Measurements from ENCODE around the gene CIDEA.
A peak's percentile ranks its signal among the peaks of the same experiment; 100 is the strongest.

CIDEA gene

GRCh38 chr18:12251311-12251710, 2.9 kb upstream of the CIDEA start:
- Mint-ChIP-seq H3K9me3 (no peaks in the 10 kb centered on the region), H3K4me3 (no peak overlapping the region), H3K27me3 (peaks cover 56% of the 10 kb centered on the region), H3K27ac (no peak overlapping the region), H3K4me1 (no peaks in the 10 kb centered on the region), H3K36me3 (ENCODE audit: low read depth) (no peaks in the 10 kb centered on the region)
- ATAC-seq (no peak), DNase-seq (no peak)

GRCh38 chr18:12252061-12252460, 2.1 kb upstream of the CIDEA start:
- no peaks in the 10 kb centered on the region for H3K4me1 Mint-ChIP-seq
- H3K9me3 Mint-ChIP-seq = no peaks in the 10 kb centered on the region
- H3K27me3 Mint-ChIP-seq = peaks cover 56% of the 10 kb centered on the region
- no peak overlapping the region for H3K27ac Mint-ChIP-seq
- H3K36me3 Mint-ChIP-seq (ENCODE audit: low read depth) = no peaks in the 10 kb centered on the region
- ATAC-seq (no peak), DNase-seq (no peak)
- no peak overlapping the region for H3K4me3 Mint-ChIP-seq

- no peak overlapping the region for H3K4me3 Mint-ChIP-seq
- peaks cover 57% of the 10 kb centered on the region for H3K27me3 Mint-ChIP-seq
- DNase-seq = no peak
- no peaks in the 10 kb centered on the region for H3K4me1 Mint-ChIP-seq
- no peaks in the 10 kb centered on the region for H3K36me3 Mint-ChIP-seq (ENCODE audit: low read depth)
- H3K27ac Mint-ChIP-seq = no peak overlapping the region
- no peaks in the 10 kb centered on the region for H3K9me3 Mint-ChIP-seq
- no peak for ATAC-seq
Observed at GRCh38 chr18:12253027-12253426, 1.1 kb upstream of the CIDEA start.

GRCh38 chr18:12253663-12254135, 462 bp upstream of the CIDEA start:
- Mint-ChIP-seq H3K27ac (no peak overlapping the region), H3K4me1 (no peaks in the 10 kb centered on the region), H3K27me3 (peaks cover 57% of the 10 kb centered on the region), H3K36me3 (ENCODE audit: low read depth) (no peaks in the 10 kb centered on the region), H3K9me3 (no peaks in the 10 kb centered on the region), H3K4me3 (no peak overlapping the region)
- no peak for ATAC-seq
- no peak for DNase-seq

- ATAC-seq (no peak), DNase-seq (no peak)
- Mint-ChIP-seq H3K27ac (no peak overlapping the region), H3K36me3 (ENCODE audit: low read depth) (no peaks in the 10 kb centered on the region), H3K4me1 (no peaks in the 10 kb centered on the region), H3K4me3 (no peak overlapping the region), H3K9me3 (no peaks in the 10 kb centered on the region), H3K27me3 (peaks cover 48% of the 10 kb centered on the region)
Observed at GRCh38 chr18:12254820-12255511, 805 bp downstream of the CIDEA start.

GRCh38 chr18:12255626-12256026, 1.5 kb downstream of the CIDEA start:
- H3K27me3 Mint-ChIP-seq = peaks cover 46% of the 10 kb centered on the region
- H3K4me3 Mint-ChIP-seq = no peak overlapping the region
- ATAC-seq = no peak

GRCh38 chr18:12256951-12257350, 2.8 kb downstream of the CIDEA start:
- DNase-seq = no peak
- ATAC-seq = no peak
- Mint-ChIP-seq H3K27ac (no peak overlapping the region), H3K4me3 (no peak overlapping the region), H3K36me3 (ENCODE audit: low read depth) (no peaks in the 10 kb centered on the region), H3K9me3 (no peaks in the 10 kb centered on the region), H3K27me3 (peaks cover 35% of the 10 kb centered on the region), H3K4me1 (no peaks in the 10 kb centered on the region)

More at GRCh38 chr18:12255626-12256026, 1.5 kb downstream of the CIDEA start:
- Mint-ChIP-seq H3K27ac (no peak overlapping the region), H3K4me1 (no peaks in the 10 kb centered on the region), H3K9me3 (no peaks in the 10 kb centered on the region), H3K36me3 (ENCODE audit: low read depth) (no peaks in the 10 kb centered on the region)
- no peak for DNase-seq

- Mint-ChIP-seq H3K9me3 (no peaks in the 10 kb centered on the region), H3K27ac (no peak overlapping the region), H3K36me3 (ENCODE audit: low read depth) (no peaks in the 10 kb centered on the region), H3K4me1 (no peaks in the 10 kb centered on the region), H3K4me3 (no peak overlapping the region), H3K27me3 (peaks cover 27% of the 10 kb centered on the region)
- ATAC-seq (no peak), DNase-seq (no peak)
Observed at GRCh38 chr18:12257996-12258718, 4.0 kb downstream of the CIDEA start.

GRCh38 chr18:12258719-12259705, 4.9 kb downstream of the CIDEA start:
- Mint-ChIP-seq H3K27ac (no peak overlapping the region), H3K4me3 (no peak overlapping the region), H3K9me3 (no peaks in the 10 kb centered on the region), H3K27me3 (peaks cover 25% of the 10 kb centered on the region), H3K4me1 (no peaks in the 10 kb centered on the region), H3K36me3 (ENCODE audit: low read depth) (no peaks in the 10 kb centered on the region)
- ATAC-seq = no peak
- no peak for DNase-seq

- DNase-seq = no peak
- Mint-ChIP-seq H3K27ac (no peak overlapping the region), H3K4me1 (no peaks in the 10 kb centered on the region), H3K36me3 (ENCODE audit: low read depth) (no peaks in the 10 kb centered on the region), H3K27me3 (peaks cover 16% of the 10 kb centered on the region), H3K4me3 (no peak overlapping the region), H3K9me3 (no peaks in the 10 kb centered on the region)
- ATAC-seq = no peak
Observed at GRCh38 chr18:12262748-12263147, 8.6 kb downstream of the CIDEA start.

- Mint-ChIP-seq H3K4me1 (no peaks in the 10 kb centered on the region), H3K4me3 (no peak overlapping the region), H3K27ac (no peak overlapping the region), H3K27me3 (peaks cover 16% of the 10 kb centered on the region), H3K36me3 (ENCODE audit: low read depth) (no peaks in the 10 kb centered on the region), H3K9me3 (no peaks in the 10 kb centered on the region)
- DNase-seq = no peak
- no peak for ATAC-seq
Observed at GRCh38 chr18:12264864-12265263, 10.7 kb downstream of the CIDEA start.

- Mint-ChIP-seq H3K4me1 (peaks cover 6% of the 10 kb centered on the region), H3K9me3 (no peaks in the 10 kb centered on the region), H3K27ac (no peak overlapping the region), H3K36me3 (ENCODE audit: low read depth) (no peaks in the 10 kb centered on the region), H3K4me3 (peak overlapping the region; percentile 69), H3K27me3 (peaks cover 7% of the 10 kb centered on the region)
- peak; percentile 72 for DNase-seq
- peak; percentile 88 for ATAC-seq
Observed at GRCh38 chr18:12271376-12272235, 17.4 kb downstream of the CIDEA start.

GRCh38 chr18:12274793-12275192, 20.6 kb downstream of the CIDEA start:
- DNase-seq (no peak), ATAC-seq (no peak)
- Mint-ChIP-seq H3K4me3 (no peak overlapping the region), H3K27ac (no peak overlapping the region), H3K27me3 (peaks cover 7% of the 10 kb centered on the region), H3K9me3 (no peaks in the 10 kb centered on the region), H3K4me1 (peaks cover 6% of the 10 kb centered on the region), H3K36me3 (ENCODE audit: low read depth) (no peaks in the 10 kb centered on the region)
